GM15510 (cell line): ENCODE measurements around the gene USB1.

Experiments
- POLR2A ChIP-seq: IDR thresholded peaks from 3 replicates; pipeline ENCODE4 v1.6.1; 2011; ENCODE audit warnings: borderline replicate concordance; ENCODE audit not compliant: insufficient read length; ENCODE audit errors: extremely low read depth

USB1 gene, protein sequence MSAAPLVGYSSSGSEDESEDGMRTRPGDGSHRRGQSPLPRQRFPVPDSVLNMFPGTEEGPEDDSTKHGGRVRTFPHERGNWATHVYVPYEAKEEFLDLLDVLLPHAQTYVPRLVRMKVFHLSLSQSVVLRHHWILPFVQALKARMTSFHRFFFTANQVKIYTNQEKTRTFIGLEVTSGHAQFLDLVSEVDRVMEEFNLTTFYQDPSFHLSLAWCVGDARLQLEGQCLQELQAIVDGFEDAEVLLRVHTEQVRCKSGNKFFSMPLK

DNA sequence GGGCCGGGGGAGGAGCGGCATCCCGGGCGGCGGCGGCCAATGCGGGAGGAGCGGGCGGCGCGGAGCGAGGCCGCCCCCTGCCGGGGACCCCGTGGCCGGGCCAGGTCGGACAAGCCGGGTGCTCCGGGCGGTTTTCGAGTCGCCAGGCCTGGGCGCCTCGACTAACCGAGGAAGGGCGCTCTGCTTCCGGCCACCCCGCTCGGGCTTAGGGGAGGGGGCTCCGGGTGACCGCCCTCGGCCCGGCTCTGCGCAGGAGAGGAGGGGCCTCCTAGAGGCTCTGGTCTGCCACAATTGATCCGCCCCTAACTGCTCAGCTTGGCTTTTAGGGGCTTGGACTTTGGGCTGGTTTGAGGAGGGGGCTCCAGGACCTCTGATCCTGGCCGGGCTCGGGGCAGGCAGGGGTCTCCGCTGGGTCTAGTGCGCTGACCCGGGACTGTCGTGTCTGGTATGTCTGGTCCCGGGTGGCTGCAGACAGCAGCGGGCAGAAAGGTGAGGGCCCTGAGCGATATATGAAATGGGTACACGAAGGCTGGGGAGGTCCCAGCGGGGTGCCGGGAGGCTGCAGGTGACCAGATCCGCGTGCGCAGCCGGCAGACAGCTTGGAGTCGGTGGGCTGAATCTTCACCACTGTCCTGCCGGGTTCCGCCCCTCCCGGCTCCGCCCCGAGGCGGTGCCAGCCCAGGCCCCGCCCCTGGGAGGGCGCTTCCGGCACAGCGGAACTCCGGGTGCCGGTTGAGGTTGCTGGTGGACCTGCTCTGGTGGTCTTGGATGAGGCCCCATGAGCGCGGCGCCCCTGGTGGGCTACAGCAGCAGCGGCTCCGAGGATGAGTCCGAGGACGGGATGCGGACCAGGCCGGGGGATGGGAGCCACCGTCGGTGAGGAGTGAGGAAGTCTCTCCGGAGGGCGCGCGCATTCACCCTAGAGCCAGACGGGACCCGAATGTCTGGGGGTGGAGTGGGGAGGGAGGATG is at the start of gene USB1:
TSS of gene USB1 (plus strand) at position 702 of the 971 bp plus-strand sequence. CDS start at position 779, 77 bp downstream.
- TF ChIP-seq POLR2A: peak; percentile 92

DNA sequence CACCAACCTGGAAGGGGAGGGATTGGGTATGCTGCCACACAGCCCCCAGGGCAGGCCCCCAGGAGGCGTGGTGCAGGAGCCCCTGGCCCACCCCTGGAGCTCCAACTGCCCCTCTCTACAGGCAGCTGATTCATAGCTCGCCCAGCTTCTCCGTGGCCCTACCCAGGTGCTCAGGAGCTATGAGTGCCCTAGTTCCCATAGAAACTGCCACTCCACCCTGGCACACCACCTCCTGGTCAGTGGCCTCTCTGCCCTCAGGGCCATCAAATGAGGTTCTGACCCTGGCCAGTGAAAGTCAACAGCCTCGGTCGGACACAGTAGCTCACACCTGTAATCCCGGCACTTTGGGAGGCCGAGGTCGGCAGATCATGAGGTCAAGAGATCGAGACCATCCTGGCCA is 48.3 kb upstream of the USB1 start:
- no peak for TF ChIP-seq POLR2A

DNA sequence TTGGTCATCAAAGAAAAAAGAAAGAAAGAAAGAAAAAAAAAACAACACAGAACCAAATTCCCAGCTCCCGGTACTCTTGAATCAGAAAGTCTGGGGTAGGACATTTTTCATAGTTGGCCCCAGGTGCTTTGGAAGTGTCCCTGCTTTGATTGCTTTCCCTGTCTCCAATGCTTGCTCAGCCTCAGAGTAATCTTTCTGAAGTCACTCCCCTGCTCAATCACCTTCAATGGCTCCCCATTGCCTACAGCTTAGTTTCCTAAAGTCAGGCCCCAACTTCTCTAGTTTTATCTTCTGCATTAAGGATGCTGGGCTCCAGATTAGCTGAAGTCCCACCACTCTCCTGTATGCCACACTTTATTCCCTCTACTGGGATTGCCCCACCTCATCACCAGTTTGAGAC is 47.4 kb upstream of the USB1 start:
- TF ChIP-seq POLR2A: no peak

DNA sequence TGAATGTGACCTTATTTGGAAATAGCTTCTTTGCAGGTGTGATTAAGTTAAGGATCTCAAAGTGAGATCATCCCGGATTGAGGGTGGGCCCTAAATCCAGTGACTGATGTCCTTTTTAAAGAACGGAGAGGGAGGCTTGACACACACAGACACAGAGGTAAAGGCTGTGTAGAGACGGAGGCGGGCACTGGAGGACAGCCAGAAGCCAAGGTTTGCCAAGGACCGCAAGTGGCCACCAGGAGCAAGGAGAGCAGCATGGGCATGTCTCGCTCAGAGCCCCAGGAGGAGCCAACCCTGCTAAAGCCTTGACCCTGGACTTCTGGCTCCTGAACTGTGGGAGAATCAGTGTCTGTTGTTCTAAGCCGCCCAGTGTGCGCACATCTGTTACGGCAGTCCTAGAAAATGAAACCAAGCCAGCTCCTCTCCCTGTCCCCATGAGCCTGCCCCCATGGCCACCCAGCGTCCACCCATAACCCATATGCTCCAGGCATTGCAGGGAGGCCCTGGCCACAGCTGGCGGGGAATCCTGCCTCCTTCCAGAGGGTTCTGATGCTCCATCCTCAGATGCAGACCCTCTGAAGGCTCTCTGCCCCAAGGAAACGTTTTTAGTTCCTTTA is 45.5 kb upstream of the USB1 start:
- TF ChIP-seq POLR2A: no peak

DNA sequence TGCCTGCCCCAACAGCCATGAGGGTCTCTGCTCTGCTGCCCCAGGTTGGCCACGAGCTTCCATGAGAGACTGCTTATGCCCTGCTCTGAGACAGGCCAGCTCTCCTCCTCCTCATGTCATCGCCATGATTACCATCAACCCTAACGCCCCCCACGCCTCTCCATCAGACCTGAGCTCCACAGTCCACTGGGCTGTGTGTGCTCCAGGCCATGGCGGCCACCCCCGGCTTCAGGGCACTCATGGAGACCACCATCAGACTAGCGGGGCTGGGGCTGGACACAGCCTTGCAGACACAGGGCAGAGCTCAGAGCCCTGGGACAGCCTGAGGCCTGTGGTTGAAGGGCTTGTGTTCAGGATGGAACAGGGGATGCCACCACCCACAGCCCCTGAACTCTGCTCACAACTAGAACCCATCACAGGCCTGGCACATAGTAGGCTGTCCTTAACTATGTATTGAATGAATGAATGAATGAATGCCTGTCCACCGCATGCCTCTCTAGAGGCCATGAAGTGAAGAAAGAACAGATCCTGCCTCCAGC is 44.9 kb upstream of the USB1 start:
- TF ChIP-seq POLR2A: no peak

DNA sequence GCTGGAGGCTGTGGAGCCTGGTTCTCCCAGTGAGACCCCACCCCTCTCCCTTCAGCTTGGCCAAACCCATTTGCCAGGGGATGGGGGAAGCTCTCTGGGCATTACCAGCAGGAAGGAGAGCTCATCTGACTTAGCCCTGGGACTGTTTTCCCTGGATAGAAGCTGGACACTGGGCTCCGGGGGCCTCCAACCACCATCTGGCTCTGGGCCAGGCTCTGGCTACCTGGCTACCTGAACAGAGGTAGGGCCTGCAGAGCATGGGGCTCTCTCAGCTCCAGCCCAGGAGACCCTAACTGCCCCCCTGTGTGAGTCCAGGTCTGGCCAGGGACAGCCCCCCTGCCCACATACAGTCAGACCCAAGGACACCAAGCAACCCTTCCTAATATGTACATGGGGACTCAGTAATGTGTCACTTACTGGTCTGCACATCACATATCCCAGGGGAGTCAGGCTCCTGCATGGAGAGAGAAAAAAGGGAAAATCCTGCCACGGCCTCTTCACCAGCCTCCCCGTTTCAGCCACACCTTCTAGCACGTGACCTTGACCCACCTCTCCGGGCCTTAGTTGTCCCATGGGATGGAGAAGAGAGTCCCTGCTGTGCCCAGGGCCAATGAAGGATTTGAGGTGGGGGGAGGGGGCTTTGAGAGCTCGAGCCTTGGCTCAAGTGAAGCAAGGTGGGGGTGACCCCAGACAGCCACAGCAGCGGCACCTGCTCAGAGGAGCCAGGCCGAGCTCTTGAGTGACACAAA is 44.1 kb upstream of the USB1 start:
- TF ChIP-seq POLR2A: no peak

DNA sequence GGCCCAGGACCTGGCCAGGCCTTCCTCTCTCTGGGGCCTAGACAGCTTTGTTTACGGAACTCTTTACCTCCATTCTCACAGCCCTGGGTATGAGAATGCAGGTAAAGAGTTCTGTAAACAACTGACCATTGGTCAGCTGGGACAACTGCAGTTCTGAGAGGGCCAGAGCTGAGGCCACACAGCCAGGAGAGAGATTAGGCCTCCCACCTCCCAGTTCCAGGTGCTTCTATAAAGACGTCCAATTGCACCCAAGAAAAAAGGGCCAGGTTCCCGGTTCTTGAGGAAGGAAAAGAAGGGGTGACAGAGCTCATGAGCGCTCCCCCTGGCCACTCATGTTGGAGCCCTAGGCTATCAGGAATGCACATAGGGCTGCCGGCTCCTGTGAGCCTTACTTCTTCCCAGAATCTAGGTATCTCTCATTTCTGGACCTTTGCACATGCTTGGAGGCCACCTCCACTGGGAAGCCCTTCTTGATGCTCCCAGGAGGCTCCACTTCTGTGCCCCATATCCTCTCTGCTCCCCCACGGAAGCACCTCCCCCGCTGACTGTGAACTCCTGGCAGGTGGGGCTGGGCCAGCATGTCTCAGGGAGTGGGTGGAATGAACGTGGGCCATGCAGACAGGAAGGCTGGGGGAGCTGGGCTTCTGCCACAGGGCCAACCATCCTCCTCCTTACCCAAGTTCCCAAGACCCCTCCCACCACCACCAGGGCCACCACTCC is 43.4 kb upstream of the USB1 start:
- TF ChIP-seq POLR2A: no peak

DNA sequence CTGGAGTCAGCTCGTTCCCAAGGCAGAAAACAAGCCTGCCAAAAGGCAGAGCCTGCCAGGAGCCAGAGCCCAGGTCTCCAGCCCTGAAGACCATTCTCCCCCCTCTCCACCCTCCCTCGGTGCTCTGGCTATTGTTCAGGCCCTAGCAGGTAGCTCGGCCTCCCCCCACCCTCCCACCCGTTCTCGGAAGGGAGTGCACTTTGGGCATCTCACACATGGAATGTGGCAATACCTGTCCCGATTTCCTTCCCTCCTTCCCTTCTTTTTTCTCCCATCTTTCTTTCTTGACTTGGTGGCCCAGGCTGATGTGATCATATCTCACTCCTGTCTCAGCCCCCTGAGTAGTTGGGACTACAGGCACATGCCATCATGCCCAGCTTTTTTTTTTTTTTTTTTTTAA is 42.7 kb upstream of the USB1 start:
- no peak for TF ChIP-seq POLR2A

DNA sequence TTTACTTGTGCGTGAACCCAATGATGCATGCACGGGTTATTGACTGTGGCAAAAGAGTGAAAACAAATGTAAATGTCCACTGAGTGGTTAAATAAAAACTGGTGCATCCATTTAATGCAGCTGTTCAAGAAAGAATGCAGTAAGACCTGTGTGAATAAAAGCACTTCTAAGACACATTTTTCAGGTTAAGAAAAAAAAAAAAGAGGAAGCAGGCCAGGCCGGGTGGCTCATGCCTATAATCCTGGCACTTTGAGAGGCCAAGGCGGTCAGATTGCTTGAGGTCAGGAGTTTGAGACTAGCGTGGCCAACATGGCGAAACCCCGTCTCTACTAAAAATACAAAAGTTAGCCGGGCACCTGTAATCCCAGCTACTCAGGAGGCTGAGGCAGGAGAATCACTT is 42.1 kb upstream of the USB1 start:
- TF ChIP-seq POLR2A: no peak

DNA sequence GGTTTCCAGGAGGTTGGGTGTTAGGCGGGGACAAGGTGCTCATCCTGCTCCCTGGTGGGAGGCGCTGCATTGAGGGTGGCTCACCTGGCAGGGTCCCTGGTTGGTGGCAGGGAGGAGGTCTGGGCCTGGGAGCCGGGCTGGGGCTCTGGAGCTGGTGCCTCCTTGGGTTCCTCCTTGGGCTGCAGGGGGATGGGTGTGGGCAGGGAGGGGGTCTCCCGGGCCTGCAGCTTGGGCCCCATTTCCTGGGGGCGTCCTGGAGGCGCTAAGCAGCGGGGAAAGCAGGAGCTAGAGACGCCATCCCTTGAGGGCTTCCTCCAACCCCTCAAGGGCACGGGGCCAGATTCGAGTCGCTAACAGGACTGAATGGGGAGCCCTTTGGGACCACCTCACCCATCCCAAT is 41.4 kb upstream of the USB1 start:
- no peak for TF ChIP-seq POLR2A

DNA sequence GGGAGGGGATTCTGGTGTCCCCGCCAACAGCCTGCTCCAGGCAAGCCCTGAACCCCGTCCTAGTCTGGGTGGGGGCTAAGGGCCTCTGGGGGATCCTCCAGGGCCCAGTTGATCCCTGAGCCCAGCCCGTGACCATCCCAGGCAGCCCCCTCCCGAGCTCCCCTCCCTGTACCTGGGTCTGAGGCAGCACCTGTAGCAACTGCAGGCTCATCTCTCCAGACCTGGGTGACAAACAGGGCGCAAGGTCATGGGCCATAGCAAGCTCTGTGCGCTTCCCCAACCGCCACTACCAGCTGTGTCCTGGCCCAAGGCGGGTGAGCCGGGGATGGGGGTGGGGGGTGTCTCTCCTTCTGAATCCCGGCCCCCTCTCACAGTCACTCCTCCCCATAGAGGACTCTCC is 40.9 kb upstream of the USB1 start:
- TF ChIP-seq POLR2A: no peak

DNA sequence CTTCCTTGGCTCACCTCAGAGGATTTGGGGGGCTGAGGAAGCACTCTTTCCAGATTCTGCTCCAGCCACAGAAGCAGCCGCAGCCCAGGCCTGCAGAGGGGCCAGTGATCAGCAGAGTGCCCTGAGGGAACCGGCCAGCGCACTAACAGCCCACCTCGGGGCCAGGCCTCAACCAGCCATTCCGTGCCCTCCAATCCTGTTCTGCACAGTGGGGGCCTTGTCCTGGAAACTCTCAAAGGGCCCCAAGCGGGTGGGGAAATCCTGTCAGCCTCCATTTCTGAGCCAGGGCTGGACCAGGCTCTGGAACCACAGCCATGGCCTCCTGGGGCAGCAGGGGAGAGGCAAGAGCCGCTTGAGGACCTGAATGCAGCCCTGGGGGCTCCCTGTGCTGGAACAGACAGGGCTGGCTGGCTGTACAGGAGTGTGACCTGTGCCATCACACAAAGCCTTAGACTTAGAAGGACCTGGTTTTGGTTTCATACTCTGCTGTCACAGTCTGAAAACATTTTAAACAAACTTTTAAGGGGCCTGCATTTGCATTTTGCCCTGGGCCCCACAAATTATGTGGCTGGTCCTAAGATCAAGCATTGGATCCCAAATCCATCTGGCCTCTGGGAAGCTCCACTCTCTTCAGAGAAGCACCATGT is 40.3 kb upstream of the USB1 start:
- TF ChIP-seq POLR2A: no peak

DNA sequence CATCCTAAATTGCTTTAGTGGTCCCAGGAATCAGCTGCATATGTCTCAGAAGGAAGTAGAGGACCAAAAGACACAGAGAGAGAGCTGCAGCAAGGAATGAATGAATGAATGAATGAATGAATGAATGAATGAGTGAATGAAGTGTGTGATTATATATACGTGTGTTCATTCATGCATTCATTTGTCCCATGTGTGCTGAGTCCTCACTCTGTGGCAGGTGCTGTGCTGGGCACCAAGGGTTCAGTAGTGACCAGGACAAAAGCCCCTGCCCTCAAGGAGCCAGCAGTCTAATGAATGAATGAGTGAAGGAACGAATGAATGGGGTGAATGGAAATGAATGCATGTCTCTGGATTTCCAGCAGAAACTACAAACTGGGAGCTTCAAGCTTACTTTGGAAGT is 39.7 kb upstream of the USB1 start:
- no peak for TF ChIP-seq POLR2A
